ENCODE results near the gene CCL23.
"Not testable (repeated sequence)": the region's sequence is repeated elsewhere in the genome, so short reads cannot be mapped to it uniquely, and the experiment has no call there.

CCL23 gene

GRCh38 chr17:36017799-36018198, at the start of gene CCL23:
Gene CCL23, minus strand, starts transcription at chr17:36017972. Its CDS starts 75 bp downstream, at chr17:36017897.
- DNase-seq: no peak

DNA sequence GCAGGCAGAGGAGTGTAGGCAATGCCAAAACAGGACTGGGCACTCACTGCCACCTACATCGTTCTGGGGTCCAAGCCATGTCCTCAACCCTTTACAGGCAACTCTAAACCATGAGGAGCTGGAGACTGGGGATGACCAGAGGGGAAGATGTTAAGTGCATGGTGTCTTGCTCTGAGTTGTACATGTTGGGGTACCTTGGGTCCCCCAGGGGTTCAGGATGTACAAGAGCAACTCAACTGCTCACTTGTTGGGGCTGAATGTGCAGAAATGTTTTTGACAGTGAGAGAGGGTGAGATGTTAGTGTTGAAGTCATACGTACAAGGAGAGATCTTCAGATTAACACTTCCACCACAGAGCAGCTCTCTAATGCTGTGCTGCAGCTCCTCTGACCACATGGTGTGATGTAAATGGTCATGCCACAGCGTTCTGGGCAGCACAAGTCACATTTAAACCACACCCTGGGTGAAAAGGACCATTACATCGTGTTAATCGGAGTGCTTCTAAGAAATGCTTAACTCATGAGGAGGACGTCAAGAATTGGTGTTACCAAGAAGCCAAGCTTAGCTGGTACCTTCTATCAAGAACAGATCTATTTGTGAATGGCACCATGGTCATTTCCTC, 48.7 kb upstream of the CCL23 start:
- DNase-seq: no peak

GRCh38 chr17:36063786-36064541, 46.2 kb upstream of the CCL23 start, which contains the start of gene CCL18:
Gene CCL18, plus strand, starts transcription at chr17:36064272. Its CDS starts 71 bp downstream, at chr17:36064343.
- DNase-seq: no peak

DNA sequence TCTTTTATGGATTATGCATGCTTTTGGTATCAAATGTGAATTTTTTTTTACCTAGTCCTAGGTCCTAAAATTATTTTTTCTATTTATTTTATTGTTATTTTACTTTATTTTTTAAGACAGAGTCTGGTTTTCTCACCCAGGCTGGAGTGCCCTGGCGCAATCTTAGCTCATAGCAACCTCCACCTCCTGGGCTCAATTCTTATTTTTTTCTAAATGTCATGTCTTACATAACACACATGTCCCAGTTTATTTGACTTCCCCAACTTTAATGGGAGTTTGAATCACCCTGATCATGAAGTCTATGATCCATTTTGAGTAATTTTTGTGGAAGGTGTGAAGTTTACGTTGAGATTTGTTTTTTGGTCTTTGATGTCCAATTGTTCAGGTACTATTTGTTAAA, 43.0 kb upstream of the CCL23 start:
- no peak for DNase-seq

DNA sequence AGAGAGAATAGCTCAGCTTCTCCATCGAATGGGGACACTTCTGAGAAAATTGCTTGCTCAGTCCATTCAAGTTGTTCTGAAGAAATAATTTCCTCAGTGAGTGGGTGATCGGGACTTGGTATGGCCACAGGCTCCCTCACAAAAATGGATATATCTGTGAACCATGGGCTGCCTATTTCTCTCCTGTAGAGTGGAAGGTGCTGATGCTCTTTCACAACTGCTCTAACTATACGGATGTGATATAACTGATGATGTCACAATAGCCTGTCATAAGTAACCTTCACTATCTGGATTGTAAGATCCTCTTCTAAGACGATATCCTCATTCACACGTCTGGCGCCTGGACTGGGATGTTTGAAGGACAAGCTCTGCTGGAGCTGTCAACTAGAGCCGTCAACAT, 41.6 kb upstream of the CCL23 start:
- no peak for DNase-seq

GRCh38 chr17:36057911-36058310, 40.1 kb upstream of the CCL23 start:
- DNase-seq: no peak

GRCh38 chr17:36055921-36056520, 38.2 kb upstream of the CCL23 start:
- DNase-seq: no peak

- DNase-seq: no peak
Observed at GRCh38 chr17:36055171-36055570, 37.4 kb upstream of the CCL23 start.

- no peak for DNase-seq
Observed at GRCh38 chr17:36049643-36050042, 31.9 kb upstream of the CCL23 start.

- DNase-seq: no peak
Observed at GRCh38 chr17:36048066-36048465, 30.3 kb upstream of the CCL23 start.

GRCh38 chr17:36036235-36036634, 18.5 kb upstream of the CCL23 start:
- no peak for DNase-seq

DNA sequence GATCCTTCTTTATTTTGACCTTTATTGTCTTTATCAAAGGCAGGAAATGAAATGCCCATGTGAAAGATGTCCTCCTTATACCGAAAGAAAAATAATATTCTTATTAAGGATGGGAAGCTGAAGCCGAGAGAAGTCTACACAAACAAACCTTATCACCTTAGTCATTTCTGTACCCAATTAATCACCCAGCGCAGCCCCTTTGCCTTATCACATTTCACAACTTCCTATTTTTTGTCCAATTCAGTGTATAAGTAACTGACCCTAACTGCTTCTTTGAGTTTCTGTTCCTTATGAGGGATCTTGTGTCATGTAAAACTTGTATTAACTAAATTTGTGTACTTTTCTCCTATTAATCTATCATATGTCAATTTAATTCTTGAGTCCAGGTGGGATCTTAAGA, 16.4 kb upstream of the CCL23 start:
- no peak for DNase-seq

GRCh38 chr17:36030956-36031355, 13.2 kb upstream of the CCL23 start:
- no peak for DNase-seq

DNA sequence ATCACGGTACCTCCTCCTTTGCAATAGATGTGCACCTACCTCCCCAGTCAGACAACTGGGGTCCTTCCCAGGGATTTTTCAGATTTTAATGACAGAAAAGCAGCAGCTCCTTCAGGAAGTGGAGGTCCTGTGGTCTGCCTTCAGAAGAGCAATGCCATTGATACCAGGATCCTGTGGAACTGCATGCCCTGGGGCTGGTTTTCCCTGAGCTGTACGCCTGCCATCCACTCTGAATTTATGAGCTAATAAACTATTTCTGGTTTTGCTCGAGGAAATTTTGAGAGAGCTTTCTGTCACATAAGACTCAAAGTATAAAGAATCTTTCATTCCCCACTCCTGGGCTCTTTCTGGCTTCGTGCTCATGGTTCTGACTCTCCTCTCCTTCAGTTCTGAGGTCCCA, 10.0 kb upstream of the CCL23 start:
- DNase-seq: no peak

DNA sequence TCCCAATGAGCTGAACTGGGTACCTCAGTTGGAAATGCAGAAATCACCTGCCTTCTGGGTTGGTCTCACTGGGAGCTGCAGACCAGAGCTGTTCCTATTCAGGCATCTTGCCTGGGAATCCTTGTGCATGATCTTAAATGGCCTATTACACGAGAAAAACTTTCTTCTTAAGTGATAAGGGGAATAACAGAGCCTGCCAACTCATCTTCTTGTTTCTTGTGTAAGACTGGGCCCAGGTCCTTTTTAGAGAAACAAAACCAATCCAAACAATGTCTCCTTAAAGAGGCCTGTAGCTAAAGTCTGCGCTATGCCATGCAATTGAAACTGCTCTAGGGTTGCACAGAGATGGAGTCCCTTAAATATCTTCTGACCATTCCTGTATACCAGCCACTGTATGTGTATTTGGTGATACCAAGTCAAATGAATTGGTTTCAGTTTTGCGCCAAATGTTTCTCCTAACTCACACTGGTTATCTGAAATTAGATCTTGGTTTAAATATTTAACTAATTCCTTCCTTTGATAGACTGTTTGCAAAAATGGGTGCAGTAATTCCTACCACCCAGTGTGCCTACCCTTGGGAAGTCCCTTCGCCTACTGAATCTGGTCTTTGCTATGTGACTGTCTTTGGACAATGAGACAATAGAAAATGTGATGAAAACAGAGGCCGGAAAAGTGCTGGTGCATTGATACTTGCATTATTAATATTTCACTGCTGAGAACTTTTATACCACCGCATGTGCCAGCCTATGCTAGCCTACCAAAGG, 6.5 kb upstream of the CCL23 start:
- no peak for DNase-seq

- DNase-seq: no peak
Observed at GRCh38 chr17:36019423-36019822, 1.7 kb upstream of the CCL23 start.

- DNase-seq: no peak
Observed at GRCh38 chr17:36016555-36016954, 1.2 kb downstream of the CCL23 start.

DNA sequence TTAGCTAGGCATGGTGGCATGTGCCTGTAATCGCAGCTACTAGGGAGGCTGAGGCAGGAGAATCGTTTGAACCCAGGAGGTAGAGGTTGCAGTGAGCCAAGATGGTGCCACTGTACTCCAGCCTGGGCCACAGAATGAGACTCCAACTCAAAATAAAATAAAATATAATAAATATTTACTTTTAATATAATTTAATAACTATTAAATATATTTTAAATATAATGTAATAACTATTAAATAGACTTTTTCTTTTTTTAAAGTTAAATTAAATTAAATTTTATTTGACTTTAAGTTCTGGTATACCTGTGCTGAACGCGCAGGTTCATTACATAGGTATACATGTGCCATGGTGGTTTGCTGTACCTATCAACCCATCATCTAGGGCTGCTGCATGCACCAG, 1.9 kb downstream of the CCL23 start:
- not testable (repeated sequence) for DNase-seq

GRCh38 chr17:36014946-36015345, 2.8 kb downstream of the CCL23 start:
- DNase-seq: no peak

DNA sequence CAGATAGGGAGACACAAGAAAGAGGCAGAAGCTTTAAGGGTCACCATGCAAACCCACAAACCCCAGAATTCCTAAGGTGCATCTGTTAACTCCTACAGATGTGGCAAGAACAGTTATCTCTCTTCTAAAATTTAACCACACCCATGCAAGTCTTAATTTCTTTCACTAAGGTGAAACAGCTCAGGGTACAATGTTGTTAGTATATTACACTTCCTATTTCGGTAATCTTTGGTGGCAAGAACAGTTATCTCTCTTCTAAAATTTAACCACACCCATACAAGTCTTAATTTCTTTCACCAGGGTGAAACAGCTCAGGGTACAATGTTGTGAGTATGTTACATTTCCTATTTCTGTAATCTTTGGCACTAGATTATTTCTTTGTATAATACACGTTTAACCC, 6.6 kb downstream of the CCL23 start:
- no peak for DNase-seq

DNA sequence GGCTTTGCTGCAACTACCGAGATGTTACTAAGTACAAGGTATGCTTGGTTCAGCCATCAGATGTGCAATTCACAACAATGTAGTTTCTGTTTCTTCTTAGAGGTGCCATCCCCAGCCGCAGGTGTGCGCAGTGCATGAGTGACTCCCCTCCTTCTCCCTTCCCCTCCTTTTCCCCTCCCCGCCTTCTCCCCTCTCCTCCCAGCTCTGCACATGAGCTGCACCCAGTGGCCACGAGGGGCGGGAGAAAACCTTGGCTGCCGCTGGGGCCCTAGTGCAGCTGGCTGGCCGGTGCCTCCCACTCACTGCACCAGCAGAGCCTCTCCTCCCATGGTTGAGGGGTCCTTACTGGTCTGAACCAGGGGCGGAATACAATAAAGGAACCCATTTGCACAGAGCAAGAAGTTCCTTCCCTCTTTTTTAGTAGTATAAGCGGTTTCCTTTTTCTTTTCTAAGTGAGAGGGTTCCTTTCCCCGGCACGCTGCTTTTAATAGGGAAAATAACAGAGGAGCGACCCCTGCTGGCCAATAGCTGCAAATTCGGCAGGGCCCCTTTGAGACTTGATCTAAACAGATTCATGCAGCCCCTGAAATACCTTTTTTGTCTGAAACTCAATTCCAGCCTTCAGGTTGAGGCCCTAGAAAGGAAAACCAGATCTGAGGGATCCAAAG, 8.6 kb downstream of the CCL23 start:
- no peak for DNase-seq

GRCh38 chr17:36004594-36005108, 13.1 kb downstream of the CCL23 start:
- no peak for DNase-seq

DNA sequence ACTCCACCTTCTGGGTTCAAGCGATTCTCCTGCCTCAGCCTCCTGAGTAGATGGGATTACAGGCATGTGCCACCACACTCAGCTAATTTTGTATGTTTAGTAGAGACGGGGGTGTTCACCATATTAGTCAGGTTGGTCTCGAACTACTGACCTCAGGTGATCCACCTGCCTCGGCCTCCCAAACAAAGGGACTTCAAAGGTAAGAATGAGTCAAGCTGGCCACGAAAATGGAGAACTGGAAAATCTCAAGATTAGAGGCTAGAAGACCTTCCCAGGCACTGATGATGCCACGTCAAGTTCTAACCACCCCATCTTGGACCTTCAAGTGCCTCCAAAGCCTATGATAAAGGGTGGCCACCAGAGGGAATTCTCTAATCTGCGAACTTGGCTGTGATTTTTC, 15.1 kb downstream of the CCL23 start:
- no peak for DNase-seq
